T-helper 1 cell treated with Interleukin-12 subunit alpha and Interleukin-12 subunit beta and Interleukin-4 antibody, amounts not matched to agents 30 ng/mL and 1 ng/mL, for 36 hours (primary cell): Measurements from ENCODE around the gene CLN5. TPM values are rescaled to one million over a fixed set of nuclear protein-coding genes. Genes with fewer than 3 reads are reported as not detected.

Source experiments
- intact Hi-C: fragments of 100-400 bp; cut with micrococcal nuclease; formaldehyde crosslinking; loops from one replicate; pipeline ENCODE4 v1.15.1; 2024
- total RNA-seq: library from RNA; stranded (reverse); gene quantifications from 2 replicates; pipeline ENCODE4 v1.2.3, GENCODE V29; 2022

Gene CLN5
- total RNA-seq, 1 donor from 2014 or later = 18.2 TPM

DNA sequence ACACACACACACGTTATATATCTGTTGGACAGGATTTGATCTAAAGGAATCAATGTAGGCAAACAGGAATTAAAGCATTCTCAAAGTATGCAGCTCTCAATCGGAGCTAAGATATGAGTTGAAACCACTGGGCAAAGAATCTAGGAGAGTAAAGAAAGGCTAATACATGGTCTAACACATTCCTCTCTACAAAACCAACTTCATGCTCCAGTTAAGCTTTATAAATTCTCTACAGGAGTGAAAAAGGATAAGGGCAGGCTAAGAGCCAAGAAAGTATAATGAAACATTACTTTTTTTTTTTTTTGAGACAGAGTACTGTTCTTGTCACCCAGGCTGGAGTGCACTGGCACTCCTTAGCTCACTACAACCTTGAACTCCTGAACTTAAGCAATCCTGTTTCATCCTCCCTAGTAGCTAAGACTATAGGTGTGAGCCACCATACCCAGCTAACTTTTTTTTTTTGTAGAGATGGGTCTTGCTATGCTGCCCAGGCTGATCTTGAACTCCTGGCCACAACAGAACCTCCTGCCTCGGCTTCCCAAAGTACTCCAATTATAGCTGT is 24.5 kb downstream of the CLN5 start:
- intact Hi-C loops = no loop called here

DNA sequence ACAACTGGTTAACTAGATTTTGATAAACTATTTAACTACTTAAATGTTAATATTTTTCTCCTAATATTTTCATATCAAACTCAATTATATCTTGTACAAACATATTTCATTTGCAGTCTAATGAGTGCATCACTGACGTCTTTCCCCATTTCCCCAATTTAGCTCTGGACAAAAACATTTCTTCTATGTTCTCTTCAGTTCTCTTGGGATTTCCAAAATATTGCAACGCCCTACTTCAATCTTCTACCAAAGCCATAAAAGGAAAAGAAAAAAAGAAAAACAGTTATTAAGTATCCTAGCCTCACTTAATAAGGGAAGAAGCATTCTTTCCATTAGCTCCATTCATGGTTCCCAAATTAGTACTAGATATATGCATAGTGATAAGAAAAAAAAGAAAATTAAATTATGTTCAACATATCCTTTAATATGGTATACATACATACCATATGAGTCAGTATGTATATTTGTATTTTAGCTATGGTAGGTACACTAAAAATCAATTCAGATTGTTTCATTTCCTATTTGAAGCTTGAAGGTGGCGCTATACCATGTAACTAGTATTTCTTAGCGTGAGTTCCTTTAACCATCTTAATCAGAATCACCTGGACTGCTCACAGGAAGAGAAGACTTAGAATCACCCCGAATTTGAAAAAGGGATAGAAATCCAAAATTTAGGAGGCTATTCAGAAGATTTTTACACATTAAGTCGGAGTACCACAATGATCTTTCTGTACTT is 25.2 kb downstream of the CLN5 start:
- intact Hi-C loops = loop anchor here (1.0 kb wide), 1 partner anchor 8 kb away; no protein-coding TSS in a partner anchor

DNA sequence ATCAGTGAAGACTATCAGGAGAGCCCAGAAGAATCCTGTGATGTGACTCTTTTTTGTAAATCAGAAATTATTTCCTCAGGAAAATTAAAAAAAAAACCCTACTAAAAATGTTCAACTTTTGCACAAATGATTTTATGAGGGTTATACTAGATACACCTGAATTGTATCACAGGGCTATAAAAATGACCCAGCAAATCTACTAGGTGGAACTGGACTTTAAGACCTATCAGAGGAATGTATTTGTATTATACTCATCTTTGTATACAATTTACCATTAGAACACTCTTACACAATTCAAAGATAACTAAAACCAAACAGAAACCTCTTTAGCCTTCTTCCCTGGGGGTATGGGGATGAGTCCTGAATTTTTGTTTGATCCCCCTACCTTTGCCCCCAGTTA is 27.9 kb downstream of the CLN5 start:
- intact Hi-C loops = no loop called here

DNA sequence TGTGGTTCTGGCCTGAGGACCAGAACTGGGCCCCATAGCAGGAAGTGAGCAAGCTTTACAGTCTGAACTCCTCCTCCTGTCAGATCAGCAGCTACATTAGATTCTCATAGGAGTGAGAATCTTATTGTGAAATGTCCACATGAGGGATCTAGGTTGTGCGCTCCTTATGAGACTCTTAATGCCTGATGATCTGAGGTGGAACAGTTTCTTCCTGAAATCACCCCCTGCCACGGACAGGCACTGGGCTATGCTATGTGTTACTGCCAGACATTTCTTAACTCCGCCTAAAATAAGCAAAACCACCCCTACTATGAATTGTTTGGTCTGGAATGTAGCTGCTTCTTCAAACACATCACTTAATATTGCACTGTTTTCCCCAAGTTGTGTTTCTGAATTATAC is 30.5 kb downstream of the CLN5 start:
- intact Hi-C loops = no loop called here

DNA sequence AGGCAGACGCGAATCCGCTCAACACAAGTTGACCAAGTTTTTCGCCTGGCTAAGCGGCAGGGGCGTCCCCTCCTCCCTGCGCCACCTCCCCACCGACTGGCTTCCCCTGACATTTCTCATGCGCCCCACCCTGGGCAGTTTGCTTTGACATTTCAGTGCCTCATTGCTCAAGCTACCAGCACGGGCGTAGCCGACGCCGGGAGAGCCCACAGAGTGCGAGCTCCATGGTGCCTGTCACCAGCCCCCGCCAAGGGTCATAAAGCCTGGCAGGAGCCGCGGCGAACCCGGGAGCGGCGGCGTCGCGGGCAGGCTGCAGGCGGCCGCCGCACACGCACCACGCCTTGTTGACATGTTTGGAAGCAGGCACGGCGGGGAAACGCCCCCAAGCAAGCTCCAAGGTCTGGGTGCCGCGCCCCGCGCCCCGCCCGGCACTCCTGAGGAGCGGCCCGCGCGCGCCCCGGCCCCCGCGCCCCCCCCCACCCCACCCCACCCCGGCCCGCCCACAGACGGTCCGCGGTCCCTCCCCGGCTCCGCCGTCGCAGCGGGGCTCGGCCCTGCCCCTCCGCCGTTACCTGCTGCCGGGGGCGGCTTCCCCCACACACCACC is 34.5 kb downstream of the CLN5 start:
- intact Hi-C loops = loop anchor here (1.0 to 5.0 kb wide), 2 partner anchors 698 to 1489 kb away; partner anchors contain the start of gene COMMD6

DNA sequence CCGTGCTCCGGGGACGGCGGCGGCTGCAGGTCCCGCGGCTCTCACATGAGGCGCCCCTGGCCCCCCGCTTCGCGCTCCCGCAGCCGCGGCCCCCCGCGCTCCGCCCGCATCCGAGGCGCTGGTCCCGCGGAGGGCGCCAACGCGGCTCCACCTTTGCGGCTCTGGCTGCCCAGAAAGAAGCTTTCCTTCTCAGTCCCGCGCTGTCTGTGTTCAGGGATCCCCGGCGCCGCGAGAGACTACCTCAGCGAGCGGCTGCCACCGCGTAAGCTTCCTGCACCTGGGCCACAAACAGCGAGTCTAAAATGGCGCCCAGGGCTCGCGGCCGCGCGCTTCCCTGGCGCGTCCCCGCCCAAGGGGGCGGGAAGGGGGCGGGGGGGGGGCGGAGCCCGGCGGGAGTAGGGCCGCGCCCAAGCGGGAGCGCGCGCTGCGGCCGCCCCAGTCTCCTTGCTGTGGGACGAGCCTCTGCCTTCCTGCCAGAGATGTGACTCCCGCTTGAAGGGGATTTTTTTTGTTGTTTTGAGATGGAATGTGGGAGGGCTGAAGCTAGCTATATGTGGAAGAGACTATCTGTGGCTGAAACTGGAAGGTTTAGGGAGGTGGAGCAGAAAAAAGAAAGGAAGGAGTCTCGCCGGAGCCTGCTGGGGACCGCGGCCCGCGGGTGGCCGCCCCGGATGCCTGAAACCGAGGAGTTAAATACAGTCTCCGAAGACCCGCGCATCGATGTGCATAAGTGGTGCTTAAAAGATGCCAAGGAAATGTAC is 35.2 kb downstream of the CLN5 start, which contains the start of gene FBXL3:
FBXL3 (minus strand) TSS at position 299 of the 761 bp plus-strand sequence. CDS start 5,299 bp downstream, outside the sequence.
- intact Hi-C loops = loop anchor here (1.0 to 5.0 kb wide), 8 partner anchors 35 to 1490 kb away; partner anchors contain the start of genes CLN5, COMMD6 and KCTD12

DNA sequence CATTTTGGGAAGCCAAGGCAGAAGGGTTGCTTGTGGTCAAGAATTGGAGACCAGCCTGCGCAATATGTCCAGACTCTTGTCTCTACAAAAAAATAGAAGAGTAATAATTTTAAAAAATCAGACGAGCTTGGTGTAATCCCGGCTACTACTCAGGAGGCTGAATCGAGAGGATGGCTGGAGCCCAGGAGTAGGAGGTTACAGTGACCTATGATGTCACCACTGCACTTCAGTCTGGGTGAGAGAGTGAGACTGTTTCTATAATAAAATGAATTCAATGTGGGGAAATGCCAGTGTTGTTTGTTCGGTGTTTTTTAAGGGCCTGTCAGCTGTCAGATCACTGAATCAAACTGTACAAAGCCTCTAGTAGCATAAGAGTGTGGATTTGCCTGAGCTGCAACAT is 36.3 kb downstream of the CLN5 start:
- intact Hi-C loops = loop anchor here (5.0 kb wide), 1 partner anchor 1491 kb away; the partner anchor contains the start of gene COMMD6

DNA sequence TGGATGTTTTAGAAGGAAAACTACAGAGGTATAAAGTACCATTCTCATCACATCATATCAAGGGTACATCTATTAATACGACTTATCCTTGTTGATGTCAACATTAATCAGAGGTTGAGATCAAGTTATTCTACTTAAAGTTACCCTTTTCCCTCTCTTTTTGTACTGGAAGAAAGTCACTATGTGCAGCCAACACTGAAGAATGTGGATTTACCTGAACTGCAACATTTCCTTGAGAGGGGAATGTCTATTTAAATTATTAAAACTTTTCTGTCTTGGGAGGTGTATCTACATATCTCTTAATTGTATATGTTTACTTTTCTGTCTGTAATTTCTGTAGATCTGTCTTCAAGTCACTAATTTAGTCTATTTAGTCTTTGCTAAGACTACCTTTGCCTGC is 37.6 kb downstream of the CLN5 start:
- intact Hi-C loops = loop anchor here (5.0 kb wide), 1 partner anchor 1492 kb away; the partner anchor contains the start of gene COMMD6

DNA sequence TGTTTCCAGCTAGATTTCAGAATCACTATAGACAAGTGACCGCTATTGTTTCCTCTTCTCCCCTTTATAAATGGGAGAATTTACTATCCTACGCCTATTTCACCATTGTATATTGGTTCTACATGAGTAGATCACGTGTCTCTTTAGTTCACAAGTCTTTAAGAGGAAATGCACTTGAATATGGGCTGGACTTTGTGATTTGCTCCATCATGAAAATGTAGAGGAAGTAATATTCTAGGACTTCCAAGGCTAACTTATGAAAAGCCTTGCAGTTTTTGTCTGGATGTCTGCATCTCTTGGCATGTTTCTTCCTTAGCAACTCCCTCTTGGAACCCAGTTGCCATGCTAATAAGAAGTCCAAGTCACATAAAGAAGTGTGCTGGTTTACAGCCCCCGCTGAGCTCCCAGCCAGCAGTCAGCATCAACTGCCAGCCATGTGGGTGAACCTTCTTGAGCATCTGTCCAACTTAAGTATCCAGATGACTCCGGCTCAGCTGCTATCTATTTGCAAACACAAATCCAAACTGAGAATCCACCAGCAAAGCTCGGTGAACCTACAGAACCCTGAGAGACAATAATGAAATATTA is 39.9 kb downstream of the CLN5 start:
- intact Hi-C loops = no loop called here

DNA sequence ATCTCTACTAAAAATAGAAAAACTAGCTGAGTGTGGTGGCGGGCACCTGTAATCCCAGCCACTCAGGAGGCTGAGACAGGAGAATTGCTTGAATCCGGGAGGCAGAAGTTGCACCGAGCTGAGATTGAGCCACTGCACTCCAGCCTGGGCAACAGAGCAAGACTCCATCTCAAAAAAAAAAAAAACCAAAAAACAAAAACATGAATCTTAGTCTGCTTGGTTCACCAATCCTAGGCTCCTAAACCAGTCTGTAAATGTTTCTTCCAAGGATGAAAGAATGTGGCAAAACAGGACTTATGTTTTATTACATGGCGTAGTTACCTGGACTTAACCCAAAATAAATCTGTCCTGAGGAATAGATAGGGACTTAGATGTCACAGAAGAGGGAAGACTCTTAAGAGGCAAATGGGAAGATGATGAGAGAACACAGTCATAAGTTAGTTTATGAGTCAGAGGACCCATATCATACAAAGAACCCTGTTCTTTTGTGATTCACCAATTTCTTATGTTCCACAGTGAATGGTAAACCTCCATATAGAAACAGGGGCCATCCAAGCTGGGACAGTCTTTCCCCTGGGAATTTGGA is 41.9 kb downstream of the CLN5 start:
- intact Hi-C loops = no loop called here

DNA sequence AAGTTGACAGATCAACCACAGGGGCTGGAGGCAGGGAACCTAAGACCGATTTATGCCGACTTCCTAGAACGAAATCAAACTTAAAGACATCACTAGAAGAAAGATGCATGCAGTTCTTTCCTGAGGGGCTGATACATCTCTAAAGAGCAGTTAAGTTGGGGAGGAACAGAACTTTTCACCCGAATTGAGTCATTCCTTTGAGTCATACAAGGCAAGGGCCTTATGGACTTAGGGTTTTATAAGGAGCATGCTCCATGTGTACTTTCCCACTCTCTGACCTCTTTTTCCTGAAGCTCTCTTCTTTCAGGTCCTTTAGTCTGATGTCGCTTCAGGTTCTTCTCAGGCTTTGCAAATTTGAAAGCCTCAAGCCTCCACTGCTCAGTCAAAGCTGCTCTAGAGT is 43.0 kb downstream of the CLN5 start:
- intact Hi-C loops = no loop called here

DNA sequence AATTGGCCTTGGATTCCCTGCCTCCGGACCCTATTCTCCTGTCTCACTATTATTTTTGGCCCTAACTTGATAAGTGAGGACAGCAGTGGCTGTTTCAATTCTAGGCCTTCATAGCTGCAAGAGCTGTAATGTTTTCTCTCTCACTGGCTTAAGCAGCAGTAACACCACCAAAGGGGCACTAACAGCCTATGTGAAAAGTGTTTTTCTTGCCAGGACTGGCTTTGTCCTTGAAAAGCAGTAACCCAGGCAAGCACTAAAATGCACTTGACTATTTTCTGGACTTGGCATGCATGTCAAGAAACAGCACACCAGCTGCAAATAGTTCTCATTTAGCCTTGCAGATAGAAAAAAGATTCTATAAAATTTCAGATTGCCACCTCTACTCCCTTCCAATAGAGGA is 44.4 kb downstream of the CLN5 start:
- intact Hi-C loops = no loop called here

DNA sequence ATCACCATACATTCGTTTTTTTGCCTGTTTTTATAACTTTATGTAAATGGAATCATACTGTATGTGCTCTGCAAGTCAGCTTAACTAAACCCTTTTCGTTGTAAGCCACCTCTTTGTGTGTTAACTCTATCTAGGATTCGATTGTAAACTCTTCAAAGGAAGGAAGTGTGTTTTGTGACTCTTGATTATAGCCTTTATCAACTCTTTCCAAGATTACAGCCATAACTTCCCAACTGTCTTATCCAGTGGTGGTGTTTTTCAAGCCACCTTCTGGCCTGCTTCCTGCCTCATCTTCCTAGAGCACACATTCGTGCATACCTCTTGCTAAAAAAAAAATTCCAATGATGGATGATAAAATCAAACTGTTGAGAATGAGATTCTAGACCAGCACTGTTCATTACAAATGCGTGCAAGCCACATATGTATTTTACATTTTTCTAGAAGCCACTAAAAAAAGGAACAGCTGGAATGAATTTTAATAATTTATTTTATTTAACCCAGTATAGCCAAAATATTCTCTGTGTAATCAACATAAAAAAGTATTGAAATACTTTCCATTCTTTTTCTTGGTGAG is 47.1 kb downstream of the CLN5 start:
- intact Hi-C loops = no loop called here

DNA sequence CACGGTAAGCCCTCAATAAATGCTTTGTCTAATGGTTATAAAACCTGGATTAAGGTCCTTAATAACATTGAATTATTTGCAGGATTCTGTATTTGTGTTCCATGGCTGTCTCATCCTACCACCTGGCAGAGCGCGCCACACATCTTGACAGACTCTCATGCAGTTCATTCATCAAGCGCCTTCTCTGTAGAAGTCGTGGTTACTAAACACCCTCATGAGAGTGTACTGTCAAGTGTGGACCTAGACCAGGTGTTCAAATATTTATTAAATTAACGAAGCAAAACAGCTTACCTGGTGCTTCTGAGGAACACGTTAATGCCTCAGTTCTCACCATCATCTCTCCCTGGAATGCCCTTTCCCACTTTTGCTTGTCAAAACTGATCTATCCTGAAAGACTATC is 48.2 kb downstream of the CLN5 start:
- intact Hi-C loops = no loop called here

DNA sequence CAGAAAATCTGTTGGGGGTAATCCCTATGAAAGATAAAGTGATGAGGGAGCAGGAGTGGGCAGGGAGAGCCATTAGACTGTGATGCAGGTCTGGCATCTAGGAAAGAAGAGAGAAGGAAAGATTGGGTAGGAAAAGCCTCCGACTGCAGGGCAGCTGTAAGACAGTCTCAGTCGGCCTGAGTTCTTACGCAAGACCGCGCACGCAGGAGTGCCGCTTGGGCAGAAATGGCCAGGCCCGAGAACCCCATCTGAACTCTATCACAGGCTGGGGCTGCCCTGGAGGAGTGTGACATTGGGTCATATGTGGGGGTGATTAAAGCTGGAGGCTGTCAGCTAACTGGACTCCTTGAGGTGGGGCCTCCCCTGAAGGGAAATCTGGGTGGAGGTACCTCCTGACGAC is 49.0 kb downstream of the CLN5 start:
- intact Hi-C loops = no loop called here

DNA sequence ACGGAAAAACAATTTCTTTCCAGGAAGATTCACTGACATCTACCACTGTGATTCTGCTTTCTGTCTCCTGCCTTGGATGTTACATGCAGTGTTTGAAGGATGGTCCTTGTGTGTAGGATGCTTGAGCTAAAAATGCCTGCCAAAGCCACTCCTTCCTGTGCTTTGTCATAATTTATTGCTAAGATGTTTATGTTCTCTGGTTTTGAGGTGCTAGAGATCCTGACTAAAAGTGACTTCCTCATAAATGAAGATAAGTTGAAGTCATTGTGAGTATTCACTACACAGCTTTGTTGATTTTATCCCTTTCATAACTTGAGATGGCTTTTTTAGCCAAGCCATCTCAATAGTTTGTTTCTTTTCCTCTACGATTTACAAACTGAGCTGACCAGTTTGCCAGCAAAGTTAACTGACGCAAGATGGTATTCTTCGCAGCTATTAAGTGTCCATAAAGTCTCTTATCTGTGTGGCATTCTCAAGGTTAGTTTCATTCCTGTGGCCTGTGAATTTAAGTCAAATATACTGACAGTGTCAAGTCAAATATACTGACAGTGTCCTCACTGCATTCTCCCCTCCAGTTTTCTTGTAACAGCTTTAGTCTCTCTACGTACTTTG is 50.8 kb downstream of the CLN5 start:
- intact Hi-C loops = no loop called here

DNA sequence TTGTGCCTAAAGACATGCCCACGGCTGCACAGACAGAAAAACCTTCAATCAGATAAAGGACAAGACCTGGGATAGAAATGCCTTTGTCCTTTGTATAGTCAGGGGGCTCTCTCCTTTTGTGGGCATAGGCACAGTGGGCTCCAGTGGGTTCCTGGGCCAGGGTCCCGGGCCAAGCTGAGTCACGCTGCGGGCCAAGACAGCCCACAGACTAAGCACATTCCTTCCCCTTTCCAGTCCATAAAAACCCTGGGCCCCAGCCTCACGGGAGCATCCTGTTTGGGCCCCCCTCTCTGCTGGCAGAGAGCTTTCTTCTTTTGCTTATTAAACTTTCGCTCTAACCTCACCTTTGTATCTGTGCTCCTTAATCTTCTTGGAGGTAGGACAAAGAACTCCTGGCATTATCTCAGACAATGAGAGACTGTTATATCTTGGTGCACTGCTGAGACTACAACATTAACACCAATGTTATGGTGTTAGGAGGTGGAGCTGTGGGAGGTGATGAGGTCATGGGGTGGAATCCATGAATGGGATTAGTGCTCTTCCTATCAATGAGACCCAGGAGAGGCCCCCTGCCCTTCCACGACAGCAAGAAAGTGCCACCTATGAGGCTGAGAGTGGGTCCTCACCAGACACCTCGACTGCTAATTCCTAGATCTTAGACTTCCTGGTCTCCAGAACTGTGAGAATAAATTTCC is 55.9 kb downstream of the CLN5 start:
- intact Hi-C loops = no loop called here

DNA sequence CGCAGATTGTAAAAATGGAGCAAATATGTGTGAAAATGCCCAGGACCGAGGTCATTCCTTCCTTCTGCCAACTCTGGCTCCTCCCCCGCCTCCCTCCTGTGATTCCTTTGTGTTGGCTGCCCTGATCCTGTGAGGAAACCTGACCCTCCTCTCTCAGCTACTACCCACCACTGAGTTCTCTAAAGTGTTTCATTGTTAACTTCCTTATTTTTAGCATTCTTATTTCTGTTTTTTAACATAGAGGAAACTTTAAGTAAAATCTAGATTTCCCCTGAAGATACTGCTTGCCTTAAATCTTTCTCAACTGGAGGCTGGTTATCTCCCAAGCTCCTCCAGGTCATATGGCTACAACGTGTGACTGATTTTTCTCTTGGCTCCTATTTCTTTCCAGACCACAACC is 56.8 kb downstream of the CLN5 start:
- intact Hi-C loops = no loop called here

DNA sequence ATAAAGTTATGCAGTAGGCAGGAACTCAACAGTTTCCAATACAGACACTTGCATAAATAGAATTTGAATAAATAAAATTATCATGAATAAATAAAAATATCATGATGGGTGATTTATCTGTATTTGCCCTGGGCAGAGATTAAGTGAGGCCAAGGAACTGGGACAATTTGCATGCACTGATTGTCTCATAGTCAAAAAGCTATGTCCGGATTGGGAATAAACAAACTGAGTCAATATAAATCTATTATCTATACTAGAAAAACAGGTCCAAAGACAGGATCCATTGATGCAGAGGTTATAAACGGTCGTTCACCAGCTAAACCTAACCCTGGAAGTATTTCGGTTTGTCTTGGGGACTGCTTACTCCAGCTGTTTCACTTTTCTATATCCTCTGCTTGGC is 61.3 kb downstream of the CLN5 start:
- intact Hi-C loops = no loop called here
